ENCODE measurements around the gene ATP11B.
"Not testable (repeated sequence)": the region's sequence is repeated elsewhere in the genome, so short reads cannot be mapped to it uniquely, and the experiment has no call there.

ATP11B gene

DNA sequence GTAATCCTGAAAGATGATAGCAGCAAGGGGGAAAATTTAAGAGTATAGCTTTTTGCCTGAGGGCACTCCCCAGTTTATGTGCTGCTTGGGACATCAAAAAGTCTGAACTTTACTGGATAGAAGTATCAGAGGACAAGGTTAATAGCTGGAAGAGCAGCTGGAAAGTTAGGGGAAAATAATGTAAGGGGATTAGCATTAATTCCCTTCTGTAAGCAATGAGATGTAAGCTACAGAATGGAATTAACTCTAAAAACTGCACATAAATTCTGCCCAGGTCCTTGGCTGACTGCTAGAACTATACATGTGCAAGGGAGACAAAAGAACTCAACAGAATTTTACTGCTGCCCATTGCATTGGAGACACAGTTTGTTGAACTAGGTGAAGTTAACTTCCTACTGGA is 55.6 kb downstream of the ATP11B start:
- no peak for DNase-seq

DNA sequence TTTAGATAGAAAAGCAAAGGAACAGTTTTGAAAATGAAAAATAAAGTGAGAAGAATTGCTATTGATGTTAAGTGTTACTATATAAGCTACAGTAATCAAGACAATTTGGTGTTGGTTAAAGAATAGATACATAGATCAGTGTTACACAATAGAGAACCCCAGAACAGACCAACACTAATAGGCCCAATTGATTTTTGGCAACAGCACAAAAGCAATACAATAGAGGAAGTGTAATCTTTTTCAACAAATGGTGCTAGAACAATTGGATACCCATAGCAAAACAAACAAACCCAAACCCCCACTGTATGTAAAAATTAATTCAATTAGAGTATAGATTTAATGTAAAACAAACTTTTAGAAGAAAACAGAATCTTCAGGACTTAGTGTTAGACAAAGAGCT is 61.8 kb downstream of the ATP11B start:
- DNase-seq, result no peak

DNA sequence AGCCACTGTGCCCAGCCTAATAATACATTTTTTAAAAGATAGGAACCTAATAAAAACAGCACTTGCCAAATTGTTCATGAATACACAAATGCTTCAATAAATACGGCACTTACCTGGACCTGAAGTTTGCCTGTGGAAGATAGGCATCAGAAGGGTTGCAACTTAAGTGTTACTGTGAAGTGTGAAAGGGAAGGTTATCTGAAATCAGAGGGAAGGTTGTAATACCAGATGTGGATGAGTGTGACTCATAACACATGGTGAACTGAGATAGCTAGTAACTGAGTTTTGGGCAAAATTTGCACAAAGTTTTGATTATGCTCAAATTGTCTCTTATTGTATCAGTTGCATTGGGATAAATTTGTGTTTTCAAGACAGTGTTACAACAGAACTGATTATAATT is 68.0 kb downstream of the ATP11B start:
- no peak for DNase-seq

DNA sequence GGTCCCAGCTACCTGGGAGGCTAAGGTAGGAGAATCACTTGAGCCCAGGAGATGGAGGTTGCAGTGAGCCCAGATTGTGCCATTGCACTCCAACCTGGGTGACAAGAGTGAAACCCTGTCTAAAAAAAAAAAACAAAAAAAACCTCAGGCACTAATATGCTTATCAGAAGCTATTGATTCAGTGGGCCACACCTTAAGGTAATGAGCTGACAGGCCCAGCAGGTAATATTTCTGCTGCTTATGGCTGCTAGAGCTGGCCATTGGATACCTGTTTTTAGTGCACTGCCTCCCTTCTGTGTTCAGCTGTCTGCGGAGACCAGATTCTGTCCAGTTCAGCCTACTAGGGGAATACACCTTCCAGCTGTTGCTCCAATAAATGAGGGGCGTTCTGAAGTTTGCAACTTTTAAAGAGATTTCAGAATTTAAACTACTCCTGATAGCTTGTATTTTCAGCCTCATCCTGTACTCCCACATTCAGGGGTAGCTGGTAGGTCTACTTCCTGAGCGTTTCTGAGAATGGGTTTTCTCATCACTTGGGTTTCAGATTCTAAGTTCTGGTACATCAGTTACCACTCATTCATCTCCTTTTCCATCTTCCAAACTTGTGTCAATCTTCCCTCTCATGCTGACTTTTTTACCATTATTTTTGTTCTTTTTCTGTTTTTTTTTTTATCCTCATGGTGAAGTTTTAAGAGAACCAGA is 69.0 kb downstream of the ATP11B start:
- DNase-seq, result no peak

DNA sequence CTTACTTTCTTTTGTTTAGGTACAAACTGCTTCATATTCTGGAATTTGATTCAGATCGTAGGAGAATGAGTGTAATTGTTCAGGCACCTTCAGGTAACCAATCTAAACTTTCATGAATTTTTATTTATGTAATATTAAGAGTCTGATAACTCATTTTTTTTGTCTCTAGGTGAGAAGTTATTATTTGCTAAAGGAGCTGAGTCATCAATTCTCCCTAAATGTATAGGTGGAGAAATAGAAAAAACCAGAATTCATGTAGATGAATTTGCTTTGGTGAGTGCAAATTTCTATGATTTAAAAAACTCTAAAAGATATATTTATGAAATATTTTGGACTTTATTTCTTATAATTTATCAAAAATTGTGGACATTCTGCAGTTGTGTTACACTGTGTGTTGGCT is 75.8 kb downstream of the ATP11B start:
- no peak for DNase-seq

DNA sequence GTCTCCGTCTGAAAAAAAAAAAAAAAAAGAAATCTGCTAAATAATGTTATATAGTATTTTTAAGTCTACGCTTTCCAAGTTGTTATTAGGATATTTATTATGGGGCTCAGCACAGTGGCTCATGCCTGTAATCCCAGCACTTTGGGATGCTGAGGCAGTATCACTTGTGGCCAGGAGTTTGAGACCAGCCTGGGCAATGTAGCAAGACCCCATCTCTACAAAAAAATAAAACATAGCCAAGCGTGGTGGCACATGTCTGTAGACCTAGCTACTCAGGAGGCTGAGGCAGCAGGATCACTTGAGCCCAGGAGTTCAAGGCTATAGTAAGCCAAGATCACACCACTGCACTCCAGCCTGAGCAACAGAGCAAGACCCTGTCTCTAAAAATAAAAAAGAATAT is 77.6 kb downstream of the ATP11B start:
- not testable (repeated sequence) for DNase-seq

DNA sequence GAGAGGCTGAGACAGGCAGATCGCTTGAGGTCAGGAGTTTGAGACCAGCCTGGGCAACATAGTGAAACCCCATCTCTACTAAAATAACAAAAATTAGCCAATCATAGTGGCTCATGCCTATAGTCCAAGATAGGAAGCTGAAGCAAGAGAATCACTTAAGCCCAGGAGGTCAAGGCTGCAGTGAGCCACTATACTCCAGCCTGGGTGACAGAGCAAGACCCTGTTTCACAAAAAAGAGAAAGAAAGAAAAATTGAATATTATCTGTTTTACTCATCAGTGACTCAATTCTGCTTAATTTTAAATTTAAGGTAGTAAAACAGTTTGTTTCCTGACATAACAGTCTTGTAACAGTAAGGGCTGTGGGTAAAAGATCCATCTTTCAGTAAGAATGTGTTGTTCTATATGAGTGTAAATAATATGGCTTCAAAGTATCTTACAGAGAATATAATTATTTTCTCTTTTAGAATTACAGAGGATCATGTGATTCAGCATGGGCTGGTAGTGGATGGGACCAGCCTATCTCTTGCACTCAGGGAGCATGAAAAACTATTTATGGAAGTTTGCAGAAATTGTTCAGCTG is 85.8 kb downstream of the ATP11B start:
- DNase-seq, result no peak

DNA sequence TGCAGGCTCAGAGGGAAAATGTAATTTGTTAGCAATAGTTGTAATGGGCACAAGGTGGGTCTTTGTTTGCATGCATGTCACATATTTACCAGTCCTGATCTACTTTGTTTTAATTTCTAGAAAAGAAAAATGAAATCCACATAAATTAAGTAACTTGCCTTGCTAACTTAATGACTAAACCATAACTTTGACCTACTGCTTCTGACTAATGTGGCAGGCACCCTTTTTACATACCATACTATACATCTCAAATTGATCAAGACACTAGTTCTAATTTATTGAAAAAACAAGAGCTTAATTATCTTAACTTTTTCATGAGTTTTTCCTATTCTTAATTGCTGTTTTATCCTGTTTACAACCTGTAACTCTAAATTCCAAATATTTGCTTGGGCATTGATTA is 93.2 kb downstream of the ATP11B start:
- DNase-seq, result no peak

DNA sequence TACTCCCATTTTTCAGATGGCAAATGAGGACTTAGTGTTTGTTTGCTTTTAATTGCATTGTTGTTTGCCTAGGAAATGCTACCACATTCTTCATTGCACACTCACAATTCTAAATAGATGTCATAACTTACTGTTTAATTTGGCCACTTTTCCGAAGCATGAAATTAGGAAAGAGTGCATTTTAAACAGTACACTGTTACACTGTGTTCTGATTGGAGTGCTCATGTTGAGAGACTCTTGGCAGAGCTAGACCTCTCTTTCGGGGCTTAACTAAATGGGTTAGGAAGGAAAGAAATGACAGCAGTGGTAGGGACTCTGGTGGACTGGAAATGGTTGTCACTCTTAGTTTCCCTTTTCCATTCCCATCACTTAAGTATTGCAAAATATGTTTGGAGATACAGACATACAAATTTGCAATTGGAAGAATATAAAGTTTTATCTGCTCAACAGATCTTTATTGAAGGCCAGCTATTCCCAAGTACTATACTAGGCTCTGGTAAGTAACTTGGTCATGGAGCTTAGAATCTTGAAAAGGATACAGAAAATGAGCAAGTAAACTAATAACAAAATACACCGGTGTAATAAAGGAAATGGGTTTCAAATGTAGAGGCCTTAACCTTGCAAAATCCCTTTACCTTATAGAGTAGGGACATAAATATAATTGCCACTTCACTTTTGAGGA is 96.8 kb downstream of the ATP11B start:
- DNase-seq, result no peak

DNA sequence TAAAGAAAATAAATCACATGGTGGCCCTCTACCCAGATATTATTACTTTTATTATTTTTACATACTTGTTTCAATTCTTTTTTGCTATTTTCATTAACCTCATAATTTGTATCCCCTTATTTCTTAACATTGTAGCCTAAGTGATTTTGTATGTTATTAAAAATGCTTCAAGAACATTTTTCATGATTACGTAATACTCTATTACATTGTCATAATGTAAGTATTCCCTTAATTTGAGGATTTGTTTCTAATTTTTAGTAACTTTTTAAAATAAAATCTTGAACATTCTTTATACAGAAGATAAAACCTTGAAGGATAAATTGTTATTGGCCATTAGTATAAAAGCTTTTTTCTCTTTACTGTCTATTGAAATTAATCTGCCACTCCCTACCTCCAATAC is 98.1 kb downstream of the ATP11B start:
- DNase-seq, result no peak

DNA sequence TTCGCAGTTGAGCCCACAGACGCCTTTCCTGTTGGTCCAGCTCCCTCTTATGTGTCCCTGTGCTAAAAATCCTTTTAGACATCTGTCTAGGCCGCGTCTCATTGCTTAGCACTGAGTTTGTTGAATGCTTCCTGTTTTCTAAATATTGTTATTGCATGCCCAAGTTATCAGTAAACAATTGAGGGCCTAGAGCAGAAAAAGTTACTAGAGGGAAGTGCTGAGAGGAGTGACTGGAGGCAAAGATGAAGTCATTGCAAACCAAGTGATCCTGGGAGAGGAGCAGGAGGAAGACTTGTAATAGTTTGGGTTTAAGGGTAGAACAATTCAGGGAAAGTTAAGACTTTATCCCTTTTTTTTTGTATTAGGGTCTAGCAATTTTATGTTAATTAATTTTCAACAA is 98.9 kb downstream of the ATP11B start:
- no peak for DNase-seq

DNA sequence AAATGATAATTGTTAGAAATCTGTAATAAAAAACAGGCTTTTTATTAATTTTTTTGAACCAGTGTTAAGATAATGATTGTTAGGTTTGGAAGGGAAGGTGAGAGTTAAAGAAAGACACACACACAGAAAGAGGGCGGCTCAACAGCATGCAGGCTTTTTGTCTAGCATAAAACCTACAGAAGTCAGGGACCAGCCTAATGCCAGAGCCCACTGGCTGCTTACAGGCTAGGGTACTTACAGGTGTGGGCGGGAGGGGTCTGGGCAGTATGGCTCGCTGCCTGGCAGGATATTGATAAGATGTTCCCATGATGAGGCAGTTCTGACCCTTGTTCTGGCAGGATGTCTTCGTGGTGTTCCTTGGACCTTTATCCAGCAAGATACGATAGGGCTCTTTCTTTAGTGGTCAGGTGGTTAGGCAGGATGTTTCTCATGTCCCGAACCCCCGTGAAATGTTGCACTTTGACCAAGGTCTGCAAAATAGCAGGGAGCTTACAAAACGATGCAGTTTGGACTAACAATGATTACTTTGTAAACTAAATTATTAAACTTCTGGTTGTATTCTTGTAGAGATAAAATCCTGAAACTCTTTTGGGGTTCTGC is 102.3 kb downstream of the ATP11B start:
- DNase-seq, result no peak

DNA sequence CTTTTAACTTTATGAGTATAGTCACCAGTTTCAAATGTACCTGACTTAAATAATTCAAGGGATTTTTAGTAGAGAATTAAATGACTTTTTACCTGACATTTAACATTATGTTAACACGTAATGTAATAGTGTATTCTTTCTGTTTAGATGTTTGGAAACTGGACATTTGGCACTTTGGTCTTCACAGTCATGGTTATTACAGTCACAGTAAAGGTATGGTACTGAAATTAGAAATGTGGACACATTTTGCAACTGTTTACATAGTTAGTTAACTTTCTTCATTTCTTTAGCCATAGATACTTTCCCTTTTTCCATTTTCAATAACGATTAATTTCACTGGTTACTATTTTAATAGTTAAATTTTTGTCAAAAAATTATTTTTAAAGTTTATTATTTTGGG is 103.2 kb downstream of the ATP11B start:
- DNase-seq, result no peak

DNA sequence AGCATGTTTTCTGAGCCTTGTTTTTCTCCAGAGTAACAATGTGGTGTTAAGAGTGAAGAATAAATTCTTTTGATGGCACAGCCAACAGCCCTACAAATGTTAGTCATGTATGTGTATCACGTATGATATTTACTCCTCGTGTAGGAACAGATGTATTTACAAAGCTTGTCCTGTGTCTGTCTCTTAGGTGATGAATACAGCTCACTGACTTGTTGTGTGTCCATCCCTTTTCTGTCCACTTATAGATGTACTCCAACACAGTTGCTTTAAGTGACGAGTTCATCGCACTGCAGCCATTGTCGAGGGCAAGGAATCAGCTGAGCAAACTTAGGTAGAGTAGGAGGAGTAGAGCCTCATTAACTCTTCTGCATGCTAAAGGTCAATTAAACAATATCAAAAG is 108.9 kb downstream of the ATP11B start:
- no peak for DNase-seq

DNA sequence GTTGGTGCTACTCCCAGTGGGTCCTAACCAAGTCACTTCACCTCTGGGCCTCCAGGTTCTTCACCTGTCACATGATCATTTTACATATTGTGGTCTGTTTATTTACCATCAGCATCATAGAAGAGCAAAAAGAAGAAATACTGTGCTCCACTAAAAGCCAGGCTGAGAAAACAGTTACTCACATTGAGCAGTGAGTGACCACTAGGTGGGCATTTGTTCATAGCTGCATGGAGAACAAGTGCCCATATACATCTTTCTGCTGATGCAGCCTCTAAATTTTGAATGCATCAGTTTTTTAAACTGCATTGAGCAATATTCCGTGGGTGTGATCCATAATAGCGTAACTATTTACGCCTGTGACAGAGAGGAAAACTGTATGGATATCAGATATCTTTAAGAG is 110.9 kb downstream of the ATP11B start:
- DNase-seq, result no peak

DNA sequence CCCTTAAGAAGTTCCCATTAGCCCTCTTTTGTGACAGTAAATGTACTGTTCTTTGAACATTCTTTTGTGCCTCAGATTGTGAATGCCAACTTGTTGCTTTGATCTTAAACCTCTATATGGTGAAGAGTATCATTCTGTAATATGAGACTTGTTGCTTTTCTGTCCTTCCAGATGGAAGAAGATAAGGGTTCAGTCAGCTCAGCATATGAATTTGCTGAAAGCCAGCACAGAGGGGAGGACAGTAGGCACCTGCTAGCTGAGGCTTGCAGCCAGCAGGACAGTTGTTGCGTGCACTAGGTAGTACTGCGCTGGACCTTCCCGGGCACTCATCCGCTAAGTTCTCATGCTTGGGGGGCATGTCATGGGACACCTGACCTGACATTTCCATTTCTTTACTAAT is 112.3 kb downstream of the ATP11B start:
- no peak for DNase-seq

DNA sequence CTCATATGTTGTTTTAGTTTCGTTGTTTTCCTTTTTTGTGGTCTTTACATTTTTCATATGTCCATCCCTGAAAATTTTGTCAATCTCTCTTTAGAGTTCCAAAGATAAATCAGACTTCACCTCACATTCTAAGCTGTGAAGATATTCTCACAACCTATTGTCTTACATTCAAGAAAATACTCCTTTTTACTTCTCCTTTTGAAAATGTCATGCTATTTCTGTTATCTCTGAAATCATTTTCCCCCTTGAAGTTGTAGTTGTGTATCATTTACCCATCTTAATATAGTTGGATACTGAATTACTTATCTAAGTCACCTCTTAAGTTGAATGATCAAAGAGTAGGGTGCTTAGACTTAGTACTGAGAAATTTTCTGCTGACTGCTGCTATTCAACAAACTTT is 112.7 kb downstream of the ATP11B start:
- no peak for DNase-seq

DNA sequence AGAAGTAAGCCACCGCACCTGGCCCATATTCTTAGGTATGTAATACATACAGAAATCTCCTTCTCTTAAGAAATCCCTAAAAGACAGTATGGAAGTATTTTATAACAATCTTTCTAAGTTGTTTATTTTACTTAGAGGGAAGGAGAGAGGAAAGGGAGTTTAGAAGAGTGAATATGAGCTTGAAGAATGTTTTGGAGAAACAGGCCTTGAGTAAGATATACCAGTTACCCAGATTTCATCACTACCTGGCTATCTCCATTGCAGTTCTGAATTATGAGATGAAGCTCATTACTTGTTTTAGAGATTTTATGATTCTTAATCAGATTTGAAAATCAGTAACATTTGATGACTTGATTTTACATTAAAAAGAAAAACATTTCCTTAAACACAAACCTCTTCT is 115.2 kb downstream of the ATP11B start:
- no peak for DNase-seq

DNA sequence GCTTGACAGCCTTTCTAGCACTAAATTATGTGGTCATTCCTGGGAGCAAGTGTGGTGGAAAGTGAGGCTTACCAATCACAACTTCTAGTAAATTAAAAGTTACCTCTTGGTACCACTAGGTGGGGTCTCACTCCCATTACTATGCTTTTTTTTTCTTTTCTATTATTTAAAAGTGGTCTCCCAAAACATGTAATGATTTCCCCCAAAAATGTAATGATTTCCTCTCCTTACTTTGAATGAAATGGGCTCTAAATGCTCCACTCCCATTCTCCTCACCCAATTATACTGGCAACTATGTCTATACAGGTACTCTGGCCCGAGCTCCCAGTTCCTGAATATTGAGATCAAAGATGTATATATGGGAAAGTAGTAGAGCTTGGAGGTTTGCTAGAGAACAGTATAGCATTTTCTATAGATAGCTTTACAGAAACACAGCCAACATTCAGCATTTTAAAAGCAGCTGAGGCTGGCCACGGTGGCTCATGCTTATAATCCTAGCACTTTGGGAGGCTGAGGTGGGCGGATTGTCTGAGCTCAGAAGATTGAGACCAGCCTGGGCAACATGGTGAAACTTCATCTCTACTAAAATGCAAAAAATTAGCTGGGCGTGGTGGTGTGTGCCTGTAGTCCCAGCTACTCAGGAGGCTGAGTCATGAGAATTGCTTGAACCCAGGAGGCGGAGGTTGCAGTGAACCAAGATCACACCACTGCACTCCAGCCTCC is 116.2 kb downstream of the ATP11B start:
- DNase-seq, result no peak

DNA sequence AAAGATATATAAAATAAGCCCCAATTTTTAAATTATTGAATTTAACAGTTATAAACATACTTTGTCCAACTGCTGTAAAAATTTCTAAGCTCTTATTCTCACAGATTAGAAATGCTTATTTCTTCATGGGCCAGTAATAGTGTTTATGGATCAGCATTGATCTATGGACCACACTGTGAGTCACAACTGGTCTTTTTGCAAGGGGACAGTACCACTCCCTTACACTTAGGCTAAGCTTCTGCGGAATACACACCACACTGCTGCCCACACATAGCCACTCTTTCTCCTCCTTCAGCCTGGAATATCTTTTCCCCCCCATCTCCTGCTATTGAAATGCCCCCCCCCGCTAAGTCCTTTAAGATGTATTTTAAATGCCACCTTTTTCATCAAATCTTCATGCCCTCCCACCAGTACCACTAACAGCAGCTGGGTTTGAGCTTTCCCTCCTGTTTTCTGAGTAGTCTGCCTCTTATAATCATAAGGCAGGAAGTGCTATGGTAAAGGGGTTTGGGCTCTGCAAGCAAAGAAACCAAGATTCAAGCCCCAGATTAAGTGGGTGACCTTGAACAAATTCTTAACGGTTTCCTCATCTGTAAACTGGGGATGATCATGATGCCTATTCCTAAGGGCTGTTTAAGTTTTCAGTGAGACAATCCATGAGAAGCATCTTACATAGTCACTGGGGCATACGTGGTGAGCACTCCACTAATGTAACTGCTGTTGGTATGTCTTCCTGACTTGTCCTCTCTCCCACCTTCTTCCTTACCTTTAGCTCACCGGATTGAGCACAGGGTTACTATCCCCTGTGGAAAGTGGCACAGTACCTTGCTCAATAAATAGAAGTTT is 117.9 kb downstream of the ATP11B start:
- no peak for DNase-seq

DNA sequence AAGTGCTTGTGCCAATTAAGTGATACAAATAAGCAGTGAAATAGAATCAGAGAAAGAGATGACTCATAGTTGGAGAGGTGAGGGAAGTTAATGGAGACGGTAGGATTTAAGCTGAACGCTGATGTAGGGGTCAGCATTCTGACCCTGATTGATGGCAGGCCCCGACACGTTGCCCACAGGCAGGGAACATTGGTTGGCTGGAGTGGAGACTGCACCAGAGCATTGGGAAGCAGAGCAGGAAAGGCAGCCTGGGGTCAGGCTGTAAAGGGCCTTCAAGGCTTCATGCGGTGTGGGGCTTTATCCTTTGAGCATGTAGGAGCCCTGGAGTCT is 118.4 kb downstream of the ATP11B start:
- DNase-seq, result no peak

DNA sequence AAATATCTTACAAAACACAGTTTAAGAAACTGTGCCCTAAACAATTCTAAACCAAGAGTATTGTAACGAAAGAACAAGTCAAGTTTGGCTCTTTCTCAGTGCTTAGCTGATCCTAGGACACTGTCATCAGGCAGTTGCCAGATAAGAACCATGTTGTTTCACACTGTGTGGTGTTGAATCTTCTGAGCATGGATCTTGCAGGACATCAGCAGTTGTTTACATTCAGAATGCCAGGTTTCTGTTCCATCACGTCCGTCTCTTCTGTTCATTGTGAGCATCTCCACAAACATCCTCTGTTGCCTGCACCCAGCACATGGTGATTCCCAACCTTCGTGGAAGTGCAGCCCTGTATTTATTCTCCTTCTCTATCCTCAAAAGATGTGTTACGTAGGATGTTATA is 119.2 kb downstream of the ATP11B start:
- DNase-seq, result no peak

DNA sequence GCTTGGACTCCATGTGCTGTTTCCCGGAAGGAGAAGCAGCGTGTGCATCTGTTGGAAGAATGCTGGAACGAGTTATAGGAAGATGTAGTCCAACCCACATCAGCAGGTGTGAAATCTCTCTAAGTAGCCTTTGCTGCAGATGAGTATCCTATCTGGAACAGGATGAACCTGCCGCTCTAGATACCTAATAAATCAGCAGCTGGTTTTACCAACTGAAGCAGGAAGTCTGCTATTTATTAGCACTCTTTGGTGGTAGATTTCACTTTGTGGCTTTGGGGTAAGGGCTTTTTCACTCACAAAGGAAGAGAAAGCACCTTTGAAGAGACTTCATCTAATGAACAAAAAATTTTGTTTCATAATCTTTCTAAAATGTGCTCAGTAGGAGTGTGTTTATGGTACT is 120.6 kb downstream of the ATP11B start:
- DNase-seq, result no peak
